PFSK-1 (cell line): ENCODE data around the gene CELF4.

ENCODE experiments used
- FOXP2 ChIP-seq: optimal IDR thresholded peaks from 2 replicates; pipeline ENCODE3; 2011; ENCODE audit warnings: borderline replicate concordance, control low read depth, inconsistent platforms; ENCODE audit not compliant: insufficient read depth; ENCODE audit errors: extremely low read length, extremely low read depth
- POLR2AphosphoS5 ChIP-seq: IDR thresholded peaks from 2 replicates; pipeline ENCODE4 v1.6.1; 2012; ENCODE audit warnings: low read depth, mild to moderate bottlenecking, control low read depth, low read length, moderate library complexity
- REST ChIP-seq, 2 experiments: IDR thresholded peaks; 2 replicates each; pipeline versions ENCODE4 v1.6.1 to v1.8.0; 2011 to 2012; ENCODE audit warnings: low read depth in 2 of 2, low read length in 2 of 2, control low read depth in 1 of 2, inconsistent platforms in 1 of 2, mild to moderate bottlenecking in 1 of 2, moderate library complexity in 1 of 2; ENCODE audit not compliant: insufficient read depth in 1 of 2
- SIN3A ChIP-seq: IDR thresholded peaks from 2 replicates; pipeline ENCODE4 v1.6.1; 2012; ENCODE audit warnings: mild to moderate bottlenecking, low read length, moderate library complexity, borderline replicate concordance; ENCODE audit not compliant: insufficient read depth
- TAF1 ChIP-seq: IDR thresholded peaks from 2 replicates; pipeline ENCODE4 v1.6.1; 2012; ENCODE audit warnings: low read length, control low read depth, borderline replicate concordance; ENCODE audit not compliant: insufficient read depth

CELF4 gene

GRCh38 chr18:37307181-37307580 is 258.4 kb downstream of the CELF4 start:
- TF ChIP-seq TAF1 (no peak), FOXP2 (no peak), POLR2AphosphoS5 (no peak), REST (IDR thresholded peaks at IDR 0.05; ENCODE audit: insufficient read depth in 1 of 2, low read depth in 2 of 2, low read length in 2 of 2) (no peak), SIN3A (no peak)

- no peak for TF ChIP-seq SIN3A
- TF ChIP-seq POLR2AphosphoS5 = no peak
- no peak for TF ChIP-seq TAF1
- no peak for TF ChIP-seq REST (IDR thresholded peaks at IDR 0.05; ENCODE audit: insufficient read depth in 1 of 2, low read depth in 2 of 2, low read length in 2 of 2)
- TF ChIP-seq FOXP2 = no peak
Observed at GRCh38 chr18:37306432-37306831, 259.2 kb downstream of the CELF4 start.

GRCh38 chr18:37305066-37305465 is 260.5 kb downstream of the CELF4 start:
- TF ChIP-seq POLR2AphosphoS5 (no peak), SIN3A (no peak), TAF1 (no peak), REST (IDR thresholded peaks at IDR 0.05; ENCODE audit: insufficient read depth in 1 of 2, low read depth in 2 of 2, low read length in 2 of 2) (no peak), FOXP2 (no peak)

- TF ChIP-seq REST (IDR thresholded peaks at IDR 0.05; ENCODE audit: insufficient read depth in 1 of 2, low read depth in 2 of 2, low read length in 2 of 2) = no peak
- TF ChIP-seq FOXP2 = no peak
- no peak for TF ChIP-seq SIN3A
- no peak for TF ChIP-seq POLR2AphosphoS5
- no peak for TF ChIP-seq TAF1
Observed at GRCh38 chr18:37304012-37304680, 261.5 kb downstream of the CELF4 start.
